GM10266 (cell line): ENCODE results near the gene PLCE1.

ENCODE experiments used
- DNase-seq: peaks from one replicate; pipeline ENCODE4 v3.0.0; 2012; ENCODE audit errors: extremely low spot score
- TF ChIP-seq, protein P1 (sequence below): IDR thresholded peaks from 2 replicates; pipeline ENCODE4 v1.5.1; 2012; ENCODE audit warnings: mild to moderate bottlenecking, low read depth; ENCODE audit not compliant: control insufficient read depth, insufficient read depth; ENCODE audit errors: missing control alignments

PLCE1 gene

DNA sequence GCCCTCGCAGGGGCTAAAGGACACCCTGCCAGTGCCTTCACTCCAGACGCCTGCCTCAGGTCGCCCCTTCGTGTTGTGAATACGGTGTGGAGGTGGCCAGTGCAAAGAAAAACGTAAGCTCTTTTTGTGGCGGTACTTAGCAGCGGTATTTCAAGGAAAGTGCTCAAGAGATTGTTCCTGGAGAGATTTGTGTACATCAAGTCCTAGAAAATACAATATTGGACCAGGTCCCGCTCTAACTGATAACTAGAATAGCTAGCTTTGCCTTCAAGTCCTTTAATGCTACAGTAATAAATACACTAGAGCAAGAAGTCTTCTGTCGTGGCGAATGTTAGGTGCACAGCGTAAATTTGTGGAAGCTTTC is 689 bp downstream of the PLCE1 start:
- TF ChIP-seq, protein P1, sequence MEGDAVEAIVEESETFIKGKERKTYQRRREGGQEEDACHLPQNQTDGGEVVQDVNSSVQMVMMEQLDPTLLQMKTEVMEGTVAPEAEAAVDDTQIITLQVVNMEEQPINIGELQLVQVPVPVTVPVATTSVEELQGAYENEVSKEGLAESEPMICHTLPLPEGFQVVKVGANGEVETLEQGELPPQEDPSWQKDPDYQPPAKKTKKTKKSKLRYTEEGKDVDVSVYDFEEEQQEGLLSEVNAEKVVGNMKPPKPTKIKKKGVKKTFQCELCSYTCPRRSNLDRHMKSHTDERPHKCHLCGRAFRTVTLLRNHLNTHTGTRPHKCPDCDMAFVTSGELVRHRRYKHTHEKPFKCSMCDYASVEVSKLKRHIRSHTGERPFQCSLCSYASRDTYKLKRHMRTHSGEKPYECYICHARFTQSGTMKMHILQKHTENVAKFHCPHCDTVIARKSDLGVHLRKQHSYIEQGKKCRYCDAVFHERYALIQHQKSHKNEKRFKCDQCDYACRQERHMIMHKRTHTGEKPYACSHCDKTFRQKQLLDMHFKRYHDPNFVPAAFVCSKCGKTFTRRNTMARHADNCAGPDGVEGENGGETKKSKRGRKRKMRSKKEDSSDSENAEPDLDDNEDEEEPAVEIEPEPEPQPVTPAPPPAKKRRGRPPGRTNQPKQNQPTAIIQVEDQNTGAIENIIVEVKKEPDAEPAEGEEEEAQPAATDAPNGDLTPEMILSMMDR, result no peak

DNA sequence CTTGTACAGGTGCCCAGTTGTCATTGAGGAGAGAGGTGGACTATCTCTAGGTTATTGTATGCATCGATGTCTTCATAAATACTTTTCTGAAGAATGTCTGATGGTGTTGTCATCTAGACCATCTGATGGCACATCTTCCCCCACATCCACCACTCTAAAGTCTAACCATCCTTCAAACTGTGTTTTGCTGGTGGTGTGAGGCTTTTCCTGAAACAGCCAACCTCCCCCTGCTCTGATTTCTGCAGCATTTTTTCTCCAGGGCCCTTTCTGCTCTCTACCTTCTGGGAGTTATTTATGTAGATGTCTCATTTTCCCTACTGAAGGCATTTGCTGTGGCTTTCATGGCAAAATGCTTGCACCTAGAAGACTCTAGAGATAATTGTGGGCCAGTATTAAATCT is 1.5 kb downstream of the PLCE1 start:
- DNase-seq, result no peak
- TF ChIP-seq, protein P1, result no peak

More for the DNA sequence above, 689 bp downstream of the PLCE1 start:
- no peak for DNase-seq

DNA sequence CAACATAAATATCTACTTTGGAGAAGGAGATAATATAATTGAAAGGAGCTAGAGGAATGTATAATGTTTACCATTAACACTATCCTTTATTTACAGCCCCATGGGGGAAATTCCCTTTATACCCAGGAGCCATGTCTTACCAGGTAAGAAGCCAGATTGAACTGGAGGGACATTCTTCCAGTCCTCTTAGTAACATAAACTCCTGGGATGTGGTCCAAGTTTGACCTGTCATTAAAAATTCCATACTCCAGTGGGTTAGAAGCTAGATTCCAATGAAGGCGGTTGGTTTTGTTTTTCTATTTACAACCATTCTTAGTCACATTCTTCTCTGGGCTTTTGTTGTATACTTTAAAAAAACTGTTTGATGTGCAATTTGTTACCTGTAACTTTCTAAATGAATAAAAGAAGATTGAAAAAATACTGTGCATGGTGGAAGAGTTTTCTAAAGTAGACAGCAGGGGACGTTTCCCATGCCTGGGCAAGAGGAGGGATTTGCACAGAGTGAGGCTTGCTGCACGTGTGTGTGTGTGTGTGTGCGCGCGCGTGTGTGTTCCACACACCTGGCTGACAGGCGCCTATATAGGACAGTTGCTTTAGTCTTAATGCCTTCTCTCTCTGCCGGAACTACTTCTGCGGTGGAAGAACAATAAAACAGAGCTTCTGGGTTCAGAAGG is 2.0 kb downstream of the PLCE1 start:
- DNase-seq, result no peak
- TF ChIP-seq, protein P1, result no peak

DNA sequence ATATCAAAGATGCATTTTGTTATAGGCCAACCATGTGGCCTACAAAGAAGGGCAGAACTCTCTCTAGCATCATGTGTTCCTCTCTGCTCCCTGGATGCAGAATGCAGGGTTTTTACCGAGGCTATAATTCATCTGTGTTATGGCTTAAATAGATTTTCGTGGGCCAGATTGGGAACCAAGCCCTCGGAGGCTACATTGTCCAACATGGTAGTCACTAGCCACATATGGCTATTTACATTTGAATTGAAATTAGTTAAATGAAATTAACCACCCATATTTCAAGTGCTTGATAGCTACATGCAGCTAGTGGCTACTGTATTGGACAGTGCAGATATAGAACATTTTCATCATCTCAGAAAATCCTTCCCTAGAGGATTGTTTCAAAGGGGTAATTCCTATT is 2.8 kb downstream of the PLCE1 start:
- no peak for DNase-seq
- TF ChIP-seq, protein P1, result no peak

DNA sequence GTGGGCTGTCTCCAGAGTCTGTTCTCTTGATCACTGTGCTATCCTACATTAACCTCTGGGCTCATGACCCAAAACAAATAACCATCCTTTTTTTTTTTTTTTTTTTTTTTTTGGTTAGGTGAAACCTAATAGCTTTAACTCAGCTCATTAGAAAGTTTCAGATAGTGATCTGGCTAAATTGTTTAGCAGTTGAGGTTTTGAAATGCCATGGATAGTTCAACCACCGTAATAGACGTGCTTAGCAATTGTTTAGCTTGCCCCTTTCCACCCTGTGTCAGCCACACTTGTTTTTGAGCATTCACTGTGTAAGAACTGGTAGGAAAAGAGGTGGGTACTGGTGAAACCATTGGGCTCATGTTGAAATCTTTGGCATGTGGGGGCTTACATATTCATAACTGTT is 3.8 kb downstream of the PLCE1 start:
- no peak for DNase-seq
- TF ChIP-seq, protein P1, result no peak

DNA sequence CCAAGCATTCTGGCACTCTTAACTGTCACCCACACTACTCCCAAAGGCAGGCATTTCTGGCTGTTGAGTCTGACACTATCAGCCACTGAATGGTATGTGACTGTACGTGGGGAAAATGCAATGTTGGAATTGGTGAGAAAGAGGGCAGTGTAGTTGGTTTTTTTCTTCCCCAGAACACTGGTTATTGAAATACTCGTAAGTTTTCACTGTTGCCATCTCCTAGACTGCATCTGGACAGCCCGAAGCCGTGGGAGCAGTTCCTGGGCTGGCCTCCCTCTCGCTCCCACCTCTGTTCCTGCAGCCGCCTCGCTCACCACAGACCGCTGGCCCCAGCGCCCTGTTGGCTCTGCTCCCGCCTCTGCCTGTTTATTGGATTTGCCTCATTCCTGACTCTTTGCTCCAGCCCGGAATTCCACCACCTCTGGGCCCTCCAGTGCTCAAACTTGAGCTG is 5.7 kb downstream of the PLCE1 start:
- DNase-seq, result no peak
- TF ChIP-seq, protein P1, result no peak

DNA sequence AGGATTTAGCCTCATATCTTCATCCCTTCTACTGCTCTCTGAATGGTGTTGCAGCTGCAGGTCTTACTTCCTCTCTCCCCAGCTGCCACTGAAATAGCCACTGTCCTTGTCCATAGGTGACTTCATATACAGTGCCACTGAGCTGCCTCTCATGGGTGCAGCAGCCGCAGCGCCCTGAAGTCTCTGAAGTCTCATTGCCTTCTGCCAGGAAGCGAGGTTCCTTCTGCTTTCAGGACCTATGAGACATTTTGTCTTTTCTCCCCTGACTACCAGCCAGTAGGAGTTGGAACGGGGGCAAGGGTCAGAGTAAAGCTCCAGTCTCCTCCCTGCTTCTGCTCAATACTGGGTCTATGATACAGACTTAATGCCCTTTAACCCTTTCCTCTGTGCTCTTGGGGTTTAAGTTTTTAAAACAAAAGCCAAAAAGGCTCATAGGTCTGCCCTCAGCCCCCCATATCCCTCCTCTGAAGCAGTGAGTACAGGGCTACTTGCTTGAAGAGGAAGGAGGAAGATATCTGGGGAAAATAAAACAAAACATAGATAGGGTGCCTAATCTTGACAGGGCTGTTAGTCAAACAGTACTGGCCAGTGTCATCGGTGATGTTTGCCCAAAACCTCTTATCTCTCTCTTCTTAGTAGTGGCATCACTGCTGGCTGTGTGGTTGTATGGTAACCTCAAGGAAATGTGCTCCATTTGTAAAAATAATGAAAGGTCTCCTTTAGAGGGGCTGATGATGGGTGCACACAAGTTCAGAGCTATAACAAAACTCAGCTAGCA is 7.1 kb downstream of the PLCE1 start:
- no peak for DNase-seq
- TF ChIP-seq, protein P1, result no peak
